ENCODE results near the gene TPM1. TPM values are rescaled to one million over a fixed set of nuclear protein-coding genes. Genes with fewer than 3 reads are reported as not detected.

Gene TPM1
- total RNA-seq, 1 experiment from 2014 or later, result 421 TPM

DNA sequence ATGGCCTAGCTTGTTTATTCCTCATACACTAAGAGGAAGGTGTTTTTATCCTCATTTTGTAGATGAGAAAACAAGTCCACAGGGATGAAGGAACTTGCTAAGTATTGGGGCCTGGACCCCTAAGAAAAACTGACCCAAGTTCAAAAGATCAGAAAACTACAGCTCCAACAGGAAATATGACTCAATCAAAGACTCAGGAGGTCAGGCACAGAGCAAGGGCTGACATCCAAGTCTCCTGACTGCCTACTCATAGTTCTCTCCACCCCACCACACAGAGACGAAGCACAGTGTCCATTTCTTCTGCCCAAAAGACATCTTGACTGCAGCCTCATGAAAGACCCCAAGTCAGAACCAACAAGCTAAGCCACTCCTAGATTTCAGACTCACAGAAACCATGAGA lies 26.9 kb upstream of the TPM1 start (continued):
- TF ChIP-seq ELF4 (CRISPR knock-in tag; IDR thresholded peaks at IDR 0.05; ENCODE audit: low read depth) (no peak), ZNF317 (CRISPR knock-in tag; IDR thresholded peaks at IDR 0.05; ENCODE audit: borderline replicate concordance, low read depth) (no peak), ZNF423 (CRISPR knock-in tag; IDR thresholded peaks at IDR 0.05) (no peak), KAT7 (CRISPR knock-in tag; IDR thresholded peaks at IDR 0.05; ENCODE audit: borderline replicate concordance) (no peak)
- TF ChIP-seq, protein P1, sequence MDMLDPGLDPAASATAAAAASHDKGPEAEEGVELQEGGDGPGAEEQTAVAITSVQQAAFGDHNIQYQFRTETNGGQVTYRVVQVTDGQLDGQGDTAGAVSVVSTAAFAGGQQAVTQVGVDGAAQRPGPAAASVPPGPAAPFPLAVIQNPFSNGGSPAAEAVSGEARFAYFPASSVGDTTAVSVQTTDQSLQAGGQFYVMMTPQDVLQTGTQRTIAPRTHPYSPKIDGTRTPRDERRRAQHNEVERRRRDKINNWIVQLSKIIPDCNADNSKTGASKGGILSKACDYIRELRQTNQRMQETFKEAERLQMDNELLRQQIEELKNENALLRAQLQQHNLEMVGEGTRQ (CRISPR knock-in tag; IDR thresholded peaks at IDR 0.05), result no peak

DNA sequence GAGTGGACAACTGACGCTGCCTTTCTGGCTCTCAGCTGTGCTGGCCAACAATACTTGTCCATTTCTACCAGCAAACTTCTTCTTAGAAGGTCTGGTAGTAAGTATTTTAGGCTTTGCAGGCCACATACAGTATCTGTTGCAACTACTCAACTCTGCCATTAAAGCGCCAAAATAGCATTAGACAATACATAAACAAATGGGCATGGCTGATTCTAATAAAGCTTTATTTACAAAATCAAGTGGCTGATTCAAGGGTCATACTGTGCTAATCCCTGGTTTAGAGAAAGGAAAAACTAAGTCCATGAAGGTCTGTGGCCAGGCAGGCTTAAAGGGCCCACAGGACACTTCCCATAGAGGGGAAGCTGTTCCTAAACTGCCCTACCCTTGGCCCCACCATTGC lies 26.3 kb upstream of the TPM1 start:
- CTCF ChIA-PET, result no interaction called here
- TF ChIP-seq, protein P2, sequence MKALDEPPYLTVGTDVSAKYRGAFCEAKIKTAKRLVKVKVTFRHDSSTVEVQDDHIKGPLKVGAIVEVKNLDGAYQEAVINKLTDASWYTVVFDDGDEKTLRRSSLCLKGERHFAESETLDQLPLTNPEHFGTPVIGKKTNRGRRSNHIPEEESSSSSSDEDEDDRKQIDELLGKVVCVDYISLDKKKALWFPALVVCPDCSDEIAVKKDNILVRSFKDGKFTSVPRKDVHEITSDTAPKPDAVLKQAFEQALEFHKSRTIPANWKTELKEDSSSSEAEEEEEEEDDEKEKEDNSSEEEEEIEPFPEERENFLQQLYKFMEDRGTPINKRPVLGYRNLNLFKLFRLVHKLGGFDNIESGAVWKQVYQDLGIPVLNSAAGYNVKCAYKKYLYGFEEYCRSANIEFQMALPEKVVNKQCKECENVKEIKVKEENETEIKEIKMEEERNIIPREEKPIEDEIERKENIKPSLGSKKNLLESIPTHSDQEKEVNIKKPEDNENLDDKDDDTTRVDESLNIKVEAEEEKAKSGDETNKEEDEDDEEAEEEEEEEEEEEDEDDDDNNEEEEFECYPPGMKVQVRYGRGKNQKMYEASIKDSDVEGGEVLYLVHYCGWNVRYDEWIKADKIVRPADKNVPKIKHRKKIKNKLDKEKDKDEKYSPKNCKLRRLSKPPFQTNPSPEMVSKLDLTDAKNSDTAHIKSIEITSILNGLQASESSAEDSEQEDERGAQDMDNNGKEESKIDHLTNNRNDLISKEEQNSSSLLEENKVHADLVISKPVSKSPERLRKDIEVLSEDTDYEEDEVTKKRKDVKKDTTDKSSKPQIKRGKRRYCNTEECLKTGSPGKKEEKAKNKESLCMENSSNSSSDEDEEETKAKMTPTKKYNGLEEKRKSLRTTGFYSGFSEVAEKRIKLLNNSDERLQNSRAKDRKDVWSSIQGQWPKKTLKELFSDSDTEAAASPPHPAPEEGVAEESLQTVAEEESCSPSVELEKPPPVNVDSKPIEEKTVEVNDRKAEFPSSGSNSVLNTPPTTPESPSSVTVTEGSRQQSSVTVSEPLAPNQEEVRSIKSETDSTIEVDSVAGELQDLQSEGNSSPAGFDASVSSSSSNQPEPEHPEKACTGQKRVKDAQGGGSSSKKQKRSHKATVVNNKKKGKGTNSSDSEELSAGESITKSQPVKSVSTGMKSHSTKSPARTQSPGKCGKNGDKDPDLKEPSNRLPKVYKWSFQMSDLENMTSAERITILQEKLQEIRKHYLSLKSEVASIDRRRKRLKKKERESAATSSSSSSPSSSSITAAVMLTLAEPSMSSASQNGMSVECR (CRISPR knock-in tag; IDR thresholded peaks at IDR 0.05; ENCODE audit: borderline replicate concordance), result no peak
- TF ChIP-seq, protein P3, sequence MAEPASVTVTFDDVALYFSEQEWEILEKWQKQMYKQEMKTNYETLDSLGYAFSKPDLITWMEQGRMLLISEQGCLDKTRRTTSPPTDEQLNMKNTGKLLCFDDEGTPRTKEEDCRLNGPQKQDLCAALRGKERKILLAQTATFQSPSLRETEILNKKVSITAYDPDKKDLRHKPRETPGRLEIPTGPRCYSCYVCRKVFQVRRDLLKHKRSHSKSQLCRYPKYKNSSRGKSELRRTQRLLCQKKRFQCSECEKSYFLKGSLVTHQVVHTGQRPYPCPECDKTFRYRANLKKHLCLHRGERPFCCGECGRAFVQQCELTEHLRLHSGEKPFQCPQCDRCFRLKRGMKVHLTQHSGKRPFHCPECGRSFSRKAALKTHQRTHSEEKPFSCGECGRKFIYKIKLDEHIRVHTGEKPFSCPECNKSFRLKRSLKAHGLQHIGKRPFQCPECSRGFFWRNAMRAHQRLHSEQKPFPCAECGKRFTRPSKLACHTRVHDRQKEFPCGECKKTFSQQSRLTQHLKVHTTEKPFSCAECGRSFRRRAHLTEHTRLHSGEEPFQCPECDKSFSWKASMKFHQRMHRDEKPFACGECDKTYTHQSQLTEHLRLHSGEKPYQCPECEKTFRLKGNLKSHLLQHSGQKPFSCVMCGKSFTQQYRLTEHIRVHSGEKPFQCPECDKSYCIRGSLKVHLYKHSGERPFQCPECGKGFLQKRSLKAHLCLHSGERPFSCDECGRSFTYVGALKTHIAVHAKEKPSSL (CRISPR knock-in tag; conservative IDR thresholded peaks at IDR 0.05), result no peak
- TF ChIP-seq, protein P4, sequence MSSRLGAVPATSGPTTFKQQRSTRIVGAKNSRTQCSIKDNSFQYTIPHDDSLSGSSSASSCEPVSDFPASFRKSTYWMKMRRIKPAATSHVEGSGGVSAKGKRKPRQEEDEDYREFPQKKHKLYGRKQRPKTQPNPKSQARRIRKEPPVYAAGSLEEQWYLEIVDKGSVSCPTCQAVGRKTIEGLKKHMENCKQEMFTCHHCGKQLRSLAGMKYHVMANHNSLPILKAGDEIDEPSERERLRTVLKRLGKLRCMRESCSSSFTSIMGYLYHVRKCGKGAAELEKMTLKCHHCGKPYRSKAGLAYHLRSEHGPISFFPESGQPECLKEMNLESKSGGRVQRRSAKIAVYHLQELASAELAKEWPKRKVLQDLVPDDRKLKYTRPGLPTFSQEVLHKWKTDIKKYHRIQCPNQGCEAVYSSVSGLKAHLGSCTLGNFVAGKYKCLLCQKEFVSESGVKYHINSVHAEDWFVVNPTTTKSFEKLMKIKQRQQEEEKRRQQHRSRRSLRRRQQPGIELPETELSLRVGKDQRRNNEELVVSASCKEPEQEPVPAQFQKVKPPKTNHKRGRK (CRISPR knock-in tag; IDR thresholded peaks at IDR 0.05; ENCODE audit: borderline replicate concordance), result no peak
- TF ChIP-seq, protein P5, sequence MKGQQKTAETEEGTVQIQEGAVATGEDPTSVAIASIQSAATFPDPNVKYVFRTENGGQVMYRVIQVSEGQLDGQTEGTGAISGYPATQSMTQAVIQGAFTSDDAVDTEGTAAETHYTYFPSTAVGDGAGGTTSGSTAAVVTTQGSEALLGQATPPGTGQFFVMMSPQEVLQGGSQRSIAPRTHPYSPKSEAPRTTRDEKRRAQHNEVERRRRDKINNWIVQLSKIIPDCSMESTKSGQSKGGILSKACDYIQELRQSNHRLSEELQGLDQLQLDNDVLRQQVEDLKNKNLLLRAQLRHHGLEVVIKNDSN (CRISPR knock-in tag; IDR thresholded peaks at IDR 0.05), result no peak
- TF ChIP-seq, protein P6, sequence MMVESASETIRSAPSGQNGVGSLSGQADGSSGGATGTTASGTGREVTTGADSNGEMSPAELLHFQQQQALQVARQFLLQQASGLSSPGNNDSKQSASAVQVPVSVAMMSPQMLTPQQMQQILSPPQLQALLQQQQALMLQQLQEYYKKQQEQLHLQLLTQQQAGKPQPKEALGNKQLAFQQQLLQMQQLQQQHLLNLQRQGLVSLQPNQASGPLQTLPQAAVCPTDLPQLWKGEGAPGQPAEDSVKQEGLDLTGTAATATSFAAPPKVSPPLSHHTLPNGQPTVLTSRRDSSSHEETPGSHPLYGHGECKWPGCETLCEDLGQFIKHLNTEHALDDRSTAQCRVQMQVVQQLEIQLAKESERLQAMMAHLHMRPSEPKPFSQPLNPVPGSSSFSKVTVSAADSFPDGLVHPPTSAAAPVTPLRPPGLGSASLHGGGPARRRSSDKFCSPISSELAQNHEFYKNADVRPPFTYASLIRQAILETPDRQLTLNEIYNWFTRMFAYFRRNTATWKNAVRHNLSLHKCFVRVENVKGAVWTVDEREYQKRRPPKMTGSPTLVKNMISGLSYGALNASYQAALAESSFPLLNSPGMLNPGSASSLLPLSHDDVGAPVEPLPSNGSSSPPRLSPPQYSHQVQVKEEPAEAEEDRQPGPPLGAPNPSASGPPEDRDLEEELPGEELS (CRISPR knock-in tag; IDR thresholded peaks at IDR 0.05), result no peak
- TF ChIP-seq ZNF423 (CRISPR knock-in tag; IDR thresholded peaks at IDR 0.05) (no peak), ZNF671 (CRISPR knock-in tag; IDR thresholded peaks at IDR 0.05) (no peak), IRF2 (CRISPR knock-in tag; IDR thresholded peaks at IDR 0.05; ENCODE audit: borderline replicate concordance, low read depth) (no peak), HMGA2 (CRISPR knock-in tag; IDR thresholded peaks at IDR 0.05) (no peak), JAZF1 (CRISPR knock-in tag; IDR thresholded peaks at IDR 0.05) (no peak)
- TF ChIP-seq, protein P7, sequence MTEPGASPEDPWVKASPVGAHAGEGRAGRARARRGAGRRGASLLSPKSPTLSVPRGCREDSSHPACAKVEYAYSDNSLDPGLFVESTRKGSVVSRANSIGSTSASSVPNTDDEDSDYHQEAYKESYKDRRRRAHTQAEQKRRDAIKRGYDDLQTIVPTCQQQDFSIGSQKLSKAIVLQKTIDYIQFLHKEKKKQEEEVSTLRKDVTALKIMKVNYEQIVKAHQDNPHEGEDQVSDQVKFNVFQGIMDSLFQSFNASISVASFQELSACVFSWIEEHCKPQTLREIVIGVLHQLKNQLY (CRISPR knock-in tag; IDR thresholded peaks at IDR 0.05), result no peak
- TF ChIP-seq, protein P8, sequence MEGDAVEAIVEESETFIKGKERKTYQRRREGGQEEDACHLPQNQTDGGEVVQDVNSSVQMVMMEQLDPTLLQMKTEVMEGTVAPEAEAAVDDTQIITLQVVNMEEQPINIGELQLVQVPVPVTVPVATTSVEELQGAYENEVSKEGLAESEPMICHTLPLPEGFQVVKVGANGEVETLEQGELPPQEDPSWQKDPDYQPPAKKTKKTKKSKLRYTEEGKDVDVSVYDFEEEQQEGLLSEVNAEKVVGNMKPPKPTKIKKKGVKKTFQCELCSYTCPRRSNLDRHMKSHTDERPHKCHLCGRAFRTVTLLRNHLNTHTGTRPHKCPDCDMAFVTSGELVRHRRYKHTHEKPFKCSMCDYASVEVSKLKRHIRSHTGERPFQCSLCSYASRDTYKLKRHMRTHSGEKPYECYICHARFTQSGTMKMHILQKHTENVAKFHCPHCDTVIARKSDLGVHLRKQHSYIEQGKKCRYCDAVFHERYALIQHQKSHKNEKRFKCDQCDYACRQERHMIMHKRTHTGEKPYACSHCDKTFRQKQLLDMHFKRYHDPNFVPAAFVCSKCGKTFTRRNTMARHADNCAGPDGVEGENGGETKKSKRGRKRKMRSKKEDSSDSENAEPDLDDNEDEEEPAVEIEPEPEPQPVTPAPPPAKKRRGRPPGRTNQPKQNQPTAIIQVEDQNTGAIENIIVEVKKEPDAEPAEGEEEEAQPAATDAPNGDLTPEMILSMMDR (IDR thresholded peaks at IDR 0.05), result no peak
- TF ChIP-seq, protein P9, sequence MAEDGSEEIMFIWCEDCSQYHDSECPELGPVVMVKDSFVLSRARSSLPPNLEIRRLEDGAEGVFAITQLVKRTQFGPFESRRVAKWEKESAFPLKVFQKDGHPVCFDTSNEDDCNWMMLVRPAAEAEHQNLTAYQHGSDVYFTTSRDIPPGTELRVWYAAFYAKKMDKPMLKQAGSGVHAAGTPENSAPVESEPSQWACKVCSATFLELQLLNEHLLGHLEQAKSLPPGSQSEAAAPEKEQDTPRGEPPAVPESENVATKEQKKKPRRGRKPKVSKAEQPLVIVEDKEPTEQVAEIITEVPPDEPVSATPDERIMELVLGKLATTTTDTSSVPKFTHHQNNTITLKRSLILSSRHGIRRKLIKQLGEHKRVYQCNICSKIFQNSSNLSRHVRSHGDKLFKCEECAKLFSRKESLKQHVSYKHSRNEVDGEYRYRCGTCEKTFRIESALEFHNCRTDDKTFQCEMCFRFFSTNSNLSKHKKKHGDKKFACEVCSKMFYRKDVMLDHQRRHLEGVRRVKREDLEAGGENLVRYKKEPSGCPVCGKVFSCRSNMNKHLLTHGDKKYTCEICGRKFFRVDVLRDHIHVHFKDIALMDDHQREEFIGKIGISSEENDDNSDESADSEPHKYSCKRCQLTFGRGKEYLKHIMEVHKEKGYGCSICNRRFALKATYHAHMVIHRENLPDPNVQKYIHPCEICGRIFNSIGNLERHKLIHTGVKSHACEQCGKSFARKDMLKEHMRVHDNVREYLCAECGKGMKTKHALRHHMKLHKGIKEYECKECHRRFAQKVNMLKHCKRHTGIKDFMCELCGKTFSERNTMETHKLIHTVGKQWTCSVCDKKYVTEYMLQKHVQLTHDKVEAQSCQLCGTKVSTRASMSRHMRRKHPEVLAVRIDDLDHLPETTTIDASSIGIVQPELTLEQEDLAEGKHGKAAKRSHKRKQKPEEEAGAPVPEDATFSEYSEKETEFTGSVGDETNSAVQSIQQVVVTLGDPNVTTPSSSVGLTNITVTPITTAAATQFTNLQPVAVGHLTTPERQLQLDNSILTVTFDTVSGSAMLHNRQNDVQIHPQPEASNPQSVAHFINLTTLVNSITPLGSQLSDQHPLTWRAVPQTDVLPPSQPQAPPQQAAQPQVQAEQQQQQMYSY (CRISPR knock-in tag; IDR thresholded peaks at IDR 0.05), result no peak

More for the DNA sequence above, 26.3 kb upstream of the TPM1 start:
- H3K4me3 Mint-ChIP-seq, result no peak overlapping the region
- DNase-seq (ENCODE audit: low spot score), result no peak
- no peak for ATAC-seq
- POLR2A ChIA-PET, result no interaction called here
- H3K9me3 Mint-ChIP-seq, result peaks cover 15% of the 10 kb centered on the region
- H3K4me1 Mint-ChIP-seq, result peaks cover 18% of the 10 kb centered on the region
- no peaks in the 10 kb centered on the region; the same call in 1 of the 2 replicates for H3K27me3 Mint-ChIP-seq (ENCODE audit: low read depth)
- no peak overlapping the region for H3K27ac Mint-ChIP-seq
- no peaks in the 10 kb centered on the region for H3K36me3 Mint-ChIP-seq
